ENCODE measurements around the gene DYRK3.

Gene DYRK3

GRCh38 chr1:206663362-206663761 lies 28.0 kb downstream of the DYRK3 start:
- no peak overlapping the region for H3K4me3 ChIP-seq (ENCODE audit: low read depth, low read length)
- no peak overlapping the region for H3K27ac ChIP-seq (ENCODE audit: extremely low read depth, low read depth, low read length)
- TF ChIP-seq ZNF830 (tag by site-specific recombination; IDR thresholded peaks at IDR 0.05; ENCODE audit: low read depth) (no peak), ZNF311 (tag by site-specific recombination; IDR thresholded peaks at IDR 0.05; ENCODE audit: borderline replicate concordance) (no peak), ZNF548 (tag by site-specific recombination; IDR thresholded peaks at IDR 0.05) (no peak), ZSCAN16 (tag by site-specific recombination; IDR thresholded peaks at IDR 0.05) (no peak), ZNF626 (tag by site-specific recombination; IDR thresholded peaks at IDR 0.05) (no peak), ZNF239 (tag by site-specific recombination; IDR thresholded peaks at IDR 0.05) (no peak), ZSCAN18 (tag by site-specific recombination; IDR thresholded peaks at IDR 0.05) (no peak), HIC1 (tag by site-specific recombination; IDR thresholded peaks at IDR 0.05) (no peak), ZNF350 (tag by site-specific recombination; IDR thresholded peaks at IDR 0.05) (no peak), ZIC2 (tag by site-specific recombination; IDR thresholded peaks at IDR 0.05) (no peak), ZNF707 (tag by site-specific recombination; IDR thresholded peaks at IDR 0.05) (no peak), ZNF140 (tag by site-specific recombination; IDR thresholded peaks at IDR 0.05) (no peak), ZNF433 (tag by site-specific recombination; IDR thresholded peaks at IDR 0.05; ENCODE audit: low read depth) (no peak), ZNF473 (tag by site-specific recombination; IDR thresholded peaks at IDR 0.05) (no peak), ZNF324 (tag by site-specific recombination; IDR thresholded peaks at IDR 0.05) (no peak), ZNF488 (tag by site-specific recombination; IDR thresholded peaks at IDR 0.05) (no peak), ZNF660 (tag by site-specific recombination; IDR thresholded peaks at IDR 0.05) (no peak)
- CTCF ChIA-PET, result interaction anchor here (0.6 to 25.1 kb wide), 36 partner anchors 11 to 1753 kb away, joined by 3 to 380 read pairs (median 8); partner anchors contain the start of genes DYRK3, EIF2D and MAPKAPK2
- POLR2A ChIA-PET, result interaction anchor here (1.3 to 2.0 kb wide), 2 partner anchors 28 to 51 kb away, joined by 7 read pairs; partner anchors contain the start of genes DYRK3 and EIF2D
- H3K36me3 ChIP-seq (ENCODE audit: control insufficient read depth in 2 of 2, insufficient read depth in 1 of 2, low read length in 2 of 2), result no peaks in the 10 kb centered on the region
- no peaks in the 10 kb centered on the region for H3K4me1 ChIP-seq (ENCODE audit: control insufficient read depth, insufficient read depth, low read length)
- H3K9me3 ChIP-seq (ENCODE audit: control insufficient read depth, insufficient read depth, low read depth, low read length), result no peaks in the 10 kb centered on the region

- no peaks in the 10 kb centered on the region for H3K36me3 ChIP-seq (ENCODE audit: control insufficient read depth in 2 of 2, insufficient read depth in 1 of 2, low read length in 2 of 2)
- TF ChIP-seq ZSCAN30 (tag by site-specific recombination; IDR thresholded peaks at IDR 0.05) (peak; percentile 60; the same call in 1 of the 2 replicates), ZNF791 (tag by site-specific recombination; IDR thresholded peaks at IDR 0.05) (no peak), CTCF (tag by site-specific recombination; IDR thresholded peaks at IDR 0.05) (peak; percentile 74), ZNF596 (tag by site-specific recombination; IDR thresholded peaks at IDR 0.05) (peak; percentile 22; the same call in 1 of the 2 replicates), BCL11A (tag by site-specific recombination; IDR thresholded peaks at IDR 0.05; ENCODE audit: low read depth) (no peak), YY1 (tag by site-specific recombination; IDR thresholded peaks at IDR 0.05) (no peak), GFI1B (tag by site-specific recombination; IDR thresholded peaks at IDR 0.05) (no peak), ZBTB48 (tag by site-specific recombination; IDR thresholded peaks at IDR 0.05) (peak; percentile 90), KLF9 (tag by site-specific recombination; IDR thresholded peaks at IDR 0.05; ENCODE audit: low read depth) (no peak), ZBTB17 (tag by site-specific recombination; IDR thresholded peaks at IDR 0.05) (0 out of 2 replicates have a peak, but pooled peaks have one; percentile 31), OVOL3 (tag by site-specific recombination; IDR thresholded peaks at IDR 0.05) (no peak), ZNF24 (tag by site-specific recombination; IDR thresholded peaks at IDR 0.05) (no peak)
Measured at GRCh38 chr1:206663832-206664652, 28.7 kb downstream of the DYRK3 start.

More at GRCh38 chr1:206663832-206664652, 28.7 kb downstream of the DYRK3 start:
- ChIA-PET CTCF (interaction anchor here (0.6 to 25.1 kb wide), 46 partner anchors 11 to 1753 kb away, joined by 3 to 380 read pairs (median 6); partner anchors contain the start of genes DYRK3, EIF2D and MAPKAPK2), POLR2A (interaction anchor here (0.8 to 2.0 kb wide), 3 partner anchors 29 to 109 kb away, joined by 3 to 7 read pairs (median 7); partner anchors contain the start of genes DYRK3 and EIF2D)
- H3K27ac ChIP-seq (ENCODE audit: extremely low read depth, low read depth, low read length), result no peak overlapping the region
- no peaks in the 10 kb centered on the region for H3K9me3 ChIP-seq (ENCODE audit: control insufficient read depth, insufficient read depth, low read depth, low read length)
- H3K4me1 ChIP-seq (ENCODE audit: control insufficient read depth, insufficient read depth, low read length), result no peaks in the 10 kb centered on the region
- H3K4me3 ChIP-seq (ENCODE audit: low read depth, low read length), result no peak overlapping the region; the same call in 1 of the 2 replicates
